HFF-Myc (cell line): ENCODE data around the gene FSTL5.

Experiments used
- DNase-seq: peaks from one replicate; pipeline ENCODE4 v3.0.0-alpha.2; 2011; ENCODE audit warnings: low read depth; ENCODE audit errors: extremely low read depth
- H3K4me3 ChIP-seq: replicated peaks from 2 replicates; pipeline ENCODE4 v1.5.1; 2011; ENCODE audit warnings: low read depth, mild to moderate bottlenecking, control low read depth, low read length
- TF ChIP-seq, protein P1 (sequence below): IDR thresholded peaks from 2 replicates; pipeline ENCODE4 v1.5.1; 2012; ENCODE audit warnings: mild to moderate bottlenecking, low read depth, low read length, control low read depth; ENCODE audit errors: missing control alignments

FSTL5 gene

GRCh38 chr4:161404346-161405110 is 759.3 kb downstream of the FSTL5 start:
- no peak overlapping the region for H3K4me3 ChIP-seq
- TF ChIP-seq, protein P1, sequence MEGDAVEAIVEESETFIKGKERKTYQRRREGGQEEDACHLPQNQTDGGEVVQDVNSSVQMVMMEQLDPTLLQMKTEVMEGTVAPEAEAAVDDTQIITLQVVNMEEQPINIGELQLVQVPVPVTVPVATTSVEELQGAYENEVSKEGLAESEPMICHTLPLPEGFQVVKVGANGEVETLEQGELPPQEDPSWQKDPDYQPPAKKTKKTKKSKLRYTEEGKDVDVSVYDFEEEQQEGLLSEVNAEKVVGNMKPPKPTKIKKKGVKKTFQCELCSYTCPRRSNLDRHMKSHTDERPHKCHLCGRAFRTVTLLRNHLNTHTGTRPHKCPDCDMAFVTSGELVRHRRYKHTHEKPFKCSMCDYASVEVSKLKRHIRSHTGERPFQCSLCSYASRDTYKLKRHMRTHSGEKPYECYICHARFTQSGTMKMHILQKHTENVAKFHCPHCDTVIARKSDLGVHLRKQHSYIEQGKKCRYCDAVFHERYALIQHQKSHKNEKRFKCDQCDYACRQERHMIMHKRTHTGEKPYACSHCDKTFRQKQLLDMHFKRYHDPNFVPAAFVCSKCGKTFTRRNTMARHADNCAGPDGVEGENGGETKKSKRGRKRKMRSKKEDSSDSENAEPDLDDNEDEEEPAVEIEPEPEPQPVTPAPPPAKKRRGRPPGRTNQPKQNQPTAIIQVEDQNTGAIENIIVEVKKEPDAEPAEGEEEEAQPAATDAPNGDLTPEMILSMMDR = no peak
- DNase-seq = peak; percentile 11

- TF ChIP-seq, protein P1 = no peak
- DNase-seq = no peak
- no peak overlapping the region for H3K4me3 ChIP-seq
Measured at GRCh38 chr4:161403781-161404180, 760.0 kb downstream of the FSTL5 start.

- no peak for DNase-seq
- TF ChIP-seq, protein P1 = no peak
- no peak overlapping the region for H3K4me3 ChIP-seq
Measured at GRCh38 chr4:161393602-161394001, 770.2 kb downstream of the FSTL5 start.

DNA sequence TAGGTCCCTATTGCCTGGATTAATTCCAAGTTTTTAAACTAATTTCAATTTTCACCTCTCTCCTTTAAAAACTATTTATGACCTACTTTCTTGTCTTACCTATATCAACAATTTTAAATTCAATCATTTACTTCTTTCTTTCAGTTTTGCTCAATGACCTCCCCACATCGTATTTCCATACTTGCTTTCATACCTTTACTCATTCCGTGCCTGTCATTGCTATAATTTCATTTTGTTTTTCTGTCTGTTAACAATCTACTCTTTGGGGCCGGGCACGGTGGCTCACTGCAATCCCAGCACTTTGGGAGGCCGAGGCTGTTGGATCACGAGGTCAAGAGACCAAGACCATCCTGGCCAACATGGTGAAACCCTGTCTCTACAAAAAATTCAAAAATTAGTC is 781.1 kb downstream of the FSTL5 start:
- no peak overlapping the region for H3K4me3 ChIP-seq
- TF ChIP-seq, protein P1 = no peak

DNA sequence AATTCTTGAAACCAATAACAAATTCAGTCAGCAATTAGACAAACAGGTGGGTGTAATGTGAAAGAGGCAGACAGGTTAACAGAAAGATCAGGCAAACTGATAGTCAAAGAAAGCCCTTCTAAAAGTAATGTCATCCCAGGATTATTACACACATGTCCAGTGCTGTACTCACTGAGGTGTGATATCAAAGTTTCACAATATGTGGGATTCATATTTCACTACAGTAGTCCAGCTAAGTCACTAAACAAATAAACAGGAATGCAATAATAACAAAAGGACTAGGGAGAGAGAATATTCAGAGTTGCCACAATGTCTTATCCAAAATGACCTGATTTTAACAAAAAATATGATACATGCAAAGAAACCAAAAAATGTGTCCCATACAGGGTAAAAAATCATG is 787.5 kb downstream of the FSTL5 start:
- no peak overlapping the region for H3K4me3 ChIP-seq
- DNase-seq = no peak
- TF ChIP-seq, protein P1 = no peak

More for the DNA sequence above, 781.1 kb downstream of the FSTL5 start:
- DNase-seq = no peak

DNA sequence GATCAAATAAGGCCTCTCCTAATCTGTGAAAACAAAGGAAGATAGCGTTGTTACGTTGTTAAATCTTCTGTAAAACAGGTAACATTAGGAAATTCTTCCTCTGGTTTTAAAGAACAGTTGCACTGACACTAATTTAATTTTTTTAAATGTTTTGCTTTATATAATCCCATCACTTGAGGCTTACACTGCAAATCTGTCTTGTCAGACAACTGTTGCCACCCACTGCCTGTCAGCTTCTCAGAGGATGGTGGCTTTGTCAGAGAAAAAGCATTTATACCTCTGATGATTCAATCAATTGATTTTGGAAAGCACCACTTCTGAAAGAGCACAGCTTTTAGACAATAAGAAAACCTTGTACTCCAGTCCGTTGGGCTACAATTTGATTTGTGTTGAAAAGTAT is 799.1 kb downstream of the FSTL5 start:
- DNase-seq = no peak
- TF ChIP-seq, protein P1 = no peak
- H3K4me3 ChIP-seq = no peak overlapping the region
